HG03558 (cell line): ENCODE results near the gene ALDH1A1.

Source experiments
- ATAC-seq: cut with Tn5 transposase; IDR thresholded peaks from one replicate; pipeline ENCODE4 v1.9.1; 2021; ENCODE audit warnings: moderate number of reproducible peaks; ENCODE audit not compliant: unreplicated experiment; ENCODE audit errors: extremely low read depth

ALDH1A1 gene

DNA sequence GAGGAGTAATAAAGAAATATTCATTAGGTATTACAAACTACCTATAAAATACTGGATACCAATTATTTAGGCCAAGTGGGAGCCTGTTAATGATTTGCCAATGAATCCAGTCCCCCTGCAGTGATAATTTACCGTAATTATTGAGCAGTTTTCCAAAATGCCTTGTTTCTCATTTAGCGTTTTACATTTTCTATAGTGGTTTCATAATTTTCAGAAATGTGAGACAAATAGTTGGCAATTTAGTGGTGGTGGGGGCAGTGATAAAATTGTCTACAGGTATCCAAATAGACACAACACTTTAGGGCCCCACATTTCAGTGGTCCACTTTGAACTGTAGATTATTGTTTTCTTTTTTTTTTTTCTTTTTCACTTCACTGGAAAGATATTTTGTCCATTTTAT is 27.3 kb upstream of the ALDH1A1 start:
- ATAC-seq = no peak

DNA sequence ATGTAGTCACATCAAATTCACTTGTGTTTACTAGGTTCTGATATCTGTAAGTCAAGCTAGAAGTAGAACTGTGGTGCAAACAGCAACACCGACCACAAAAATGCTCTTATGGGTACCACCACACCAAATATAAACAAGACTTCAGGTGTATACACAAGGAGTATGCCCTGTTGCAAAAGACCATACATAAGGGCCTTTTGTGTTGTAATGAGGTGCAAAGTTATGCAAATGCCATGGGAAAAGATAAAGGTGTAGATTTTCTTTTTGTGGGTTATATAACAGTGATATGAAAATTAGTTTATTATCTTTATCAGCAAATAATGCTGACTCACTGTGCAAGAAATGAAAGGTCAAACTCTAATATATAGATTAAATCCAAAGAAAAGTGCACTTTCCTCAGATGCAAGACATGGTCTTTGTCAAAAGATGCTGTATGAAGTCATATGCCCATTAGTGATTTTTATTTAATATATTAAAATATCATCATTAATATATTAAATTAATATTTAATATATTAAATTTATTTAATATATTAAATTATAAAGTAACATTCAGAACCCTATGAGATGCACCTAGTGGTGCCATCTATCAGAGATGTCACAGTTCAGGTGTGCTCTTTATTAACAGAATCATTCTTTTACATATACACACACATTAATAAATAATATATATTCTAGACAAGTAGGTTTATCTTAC is 26.7 kb upstream of the ALDH1A1 start:
- ATAC-seq = no peak

DNA sequence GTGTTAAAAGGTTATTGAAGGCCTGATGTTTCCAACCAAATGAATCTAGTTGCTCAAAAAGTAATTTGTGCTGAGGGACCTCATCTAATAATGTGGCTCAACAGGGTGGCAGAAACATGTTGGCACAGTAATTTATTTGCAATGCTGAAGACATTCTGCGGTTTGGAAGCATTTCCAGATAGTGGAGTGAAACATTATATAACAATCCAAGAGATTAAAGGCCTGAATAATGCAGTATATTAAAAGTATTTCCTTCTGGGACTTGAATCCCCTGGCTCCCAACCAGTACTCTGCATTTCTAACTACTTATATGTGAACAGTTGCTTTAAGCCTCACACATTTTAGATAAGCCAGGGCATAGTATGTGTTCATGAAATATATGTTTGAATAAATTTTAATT is 25.9 kb upstream of the ALDH1A1 start:
- ATAC-seq = no peak

DNA sequence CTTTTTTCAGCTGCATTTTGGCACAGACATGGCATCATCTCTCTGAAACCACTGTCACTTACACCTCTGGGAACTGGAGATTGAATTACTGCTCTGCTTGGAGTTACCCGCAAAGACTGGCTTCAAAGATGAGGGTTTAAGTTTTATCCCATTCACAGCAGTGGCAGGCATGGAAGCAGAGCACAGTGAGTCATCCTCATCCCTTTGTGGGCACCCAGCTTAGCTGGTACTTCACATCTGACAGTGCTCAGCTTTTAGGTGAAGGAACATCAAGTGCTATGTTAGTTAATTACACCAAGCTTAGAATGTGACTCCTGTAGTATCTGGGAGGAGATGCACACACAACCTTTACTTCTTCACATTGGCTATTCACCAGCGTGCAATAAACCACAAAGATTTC is 24.8 kb upstream of the ALDH1A1 start:
- ATAC-seq = no peak

DNA sequence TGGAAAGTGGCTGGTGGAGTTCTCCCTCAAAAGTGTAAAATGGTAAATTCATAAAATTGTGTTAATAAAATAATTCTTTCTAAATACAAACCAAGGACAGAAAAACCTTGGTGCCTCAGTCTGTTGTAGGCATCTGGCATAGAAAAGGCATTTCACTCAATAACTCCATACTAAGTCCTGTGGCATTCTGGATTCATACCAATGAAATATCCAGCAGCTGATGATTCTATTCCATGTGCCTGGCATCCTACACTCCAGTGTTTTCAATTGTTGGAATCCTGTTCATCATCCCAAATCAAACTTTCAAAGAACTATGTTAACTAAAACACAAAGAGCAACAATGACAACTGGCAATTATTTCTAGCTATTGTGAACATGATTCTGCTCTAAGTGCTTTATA is 21.6 kb upstream of the ALDH1A1 start:
- ATAC-seq = no peak

DNA sequence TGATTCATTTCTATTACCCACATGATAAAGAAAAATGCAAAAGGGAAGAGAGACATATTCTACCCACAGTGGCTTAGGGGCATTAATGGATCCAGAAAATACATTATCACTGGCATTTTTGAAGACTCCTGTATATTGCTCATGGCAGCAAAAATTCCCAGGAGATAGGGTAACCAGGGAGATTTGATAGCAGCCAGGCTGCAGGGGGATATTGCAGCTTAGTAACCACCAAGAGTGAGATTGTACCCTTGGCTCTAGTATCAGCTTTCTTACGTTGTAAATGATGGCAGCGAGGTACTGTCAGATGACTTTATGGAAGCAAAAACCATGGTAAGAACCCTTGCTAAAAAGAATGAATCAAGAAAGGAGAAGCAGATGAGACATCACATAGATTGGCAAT is 19.8 kb upstream of the ALDH1A1 start:
- ATAC-seq = no peak

DNA sequence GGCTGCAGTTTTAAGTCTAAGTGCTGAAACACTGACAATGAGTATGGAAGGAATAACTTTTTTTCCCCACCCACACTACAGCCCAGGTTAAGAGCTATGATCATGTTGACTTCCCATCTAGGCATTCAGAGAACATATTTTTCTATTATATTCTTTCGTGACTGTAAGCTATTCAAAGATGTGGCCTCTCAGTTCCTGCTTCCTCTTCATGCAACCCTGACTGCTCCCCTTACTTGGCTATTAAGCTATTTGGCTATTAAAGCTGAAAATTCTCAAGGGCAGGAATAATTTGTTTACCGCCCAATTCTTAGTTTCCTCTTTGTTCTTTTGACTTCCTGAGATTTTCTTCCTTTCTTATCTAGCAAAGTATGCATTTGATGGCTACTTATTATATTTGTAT is 18.6 kb upstream of the ALDH1A1 start:
- no peak for ATAC-seq

DNA sequence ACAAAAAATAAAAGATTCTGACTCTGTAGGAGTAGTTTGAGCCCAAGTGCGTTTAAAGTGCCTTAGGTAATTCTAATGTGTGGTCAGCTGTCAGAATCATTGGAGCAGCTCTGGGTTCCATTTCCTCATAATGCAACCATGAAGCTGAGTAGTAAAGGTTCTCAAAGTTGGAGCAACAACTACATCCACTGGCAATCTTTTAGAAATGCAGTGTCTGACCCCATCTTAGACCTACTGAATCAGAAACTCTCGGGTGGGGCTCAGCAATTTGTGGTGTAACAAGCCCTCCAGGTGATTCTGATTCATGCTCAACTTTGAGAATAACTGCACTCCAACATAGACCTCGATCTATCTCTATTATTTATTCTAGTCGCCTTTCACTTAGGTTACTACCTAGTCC is 7.6 kb upstream of the ALDH1A1 start:
- ATAC-seq = no peak

DNA sequence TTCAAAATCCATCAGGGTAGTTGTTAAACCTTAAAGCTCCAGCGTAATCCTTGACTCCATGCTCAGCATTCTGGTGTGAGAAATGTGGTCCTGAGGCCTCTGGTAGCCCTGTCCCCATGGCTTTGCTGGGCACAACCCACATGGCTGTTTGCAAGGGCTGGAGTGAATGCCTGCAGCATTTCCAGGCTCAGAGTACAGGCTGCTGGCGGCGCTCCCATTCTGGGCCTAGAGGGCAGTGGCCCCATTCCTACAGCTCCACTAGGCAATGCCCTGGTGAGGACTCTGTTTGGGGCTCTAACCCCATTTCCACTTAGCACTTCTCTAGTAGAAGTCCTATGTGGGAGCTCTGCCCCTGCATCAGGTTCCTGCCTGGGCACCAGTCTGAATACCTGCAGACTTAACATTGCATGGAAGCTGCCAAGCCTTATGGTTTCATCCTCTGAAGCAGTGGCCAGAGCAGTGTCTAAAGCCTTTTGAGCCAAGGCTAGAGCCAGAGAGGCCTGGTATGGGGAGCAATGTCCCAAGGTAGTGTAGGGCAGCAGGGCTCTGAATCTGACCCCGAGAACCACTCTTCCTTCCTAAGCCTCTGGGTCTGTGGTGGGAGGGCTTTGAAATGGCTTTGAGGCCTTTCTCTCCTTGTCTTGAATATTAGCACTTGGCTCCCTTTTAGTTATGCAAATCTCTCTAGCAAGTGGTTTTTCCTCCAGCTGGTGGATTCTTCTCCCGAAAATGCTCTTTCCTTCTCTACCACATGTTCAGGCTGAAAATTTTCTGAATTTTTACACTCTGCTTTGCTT is 5.8 kb upstream of the ALDH1A1 start:
- no peak for ATAC-seq

DNA sequence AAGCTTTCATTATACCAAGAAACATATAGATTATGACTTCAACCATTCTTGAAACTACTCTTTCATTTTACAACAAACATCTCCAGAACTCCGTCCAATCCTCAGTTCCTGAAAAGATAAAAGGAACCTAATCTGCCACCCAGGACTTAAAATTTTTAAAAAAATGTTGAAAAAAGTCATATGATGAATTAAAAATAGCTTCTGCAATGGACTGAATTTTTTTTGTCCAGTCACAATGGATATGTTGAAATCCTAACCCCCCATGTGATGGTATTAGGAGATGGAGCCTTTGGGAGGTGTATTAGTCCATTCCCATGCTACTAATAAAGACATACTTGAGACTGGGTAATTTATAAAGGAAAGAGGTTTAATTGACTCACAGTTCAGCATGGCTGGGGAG is 2.7 kb upstream of the ALDH1A1 start:
- ATAC-seq = no peak

DNA sequence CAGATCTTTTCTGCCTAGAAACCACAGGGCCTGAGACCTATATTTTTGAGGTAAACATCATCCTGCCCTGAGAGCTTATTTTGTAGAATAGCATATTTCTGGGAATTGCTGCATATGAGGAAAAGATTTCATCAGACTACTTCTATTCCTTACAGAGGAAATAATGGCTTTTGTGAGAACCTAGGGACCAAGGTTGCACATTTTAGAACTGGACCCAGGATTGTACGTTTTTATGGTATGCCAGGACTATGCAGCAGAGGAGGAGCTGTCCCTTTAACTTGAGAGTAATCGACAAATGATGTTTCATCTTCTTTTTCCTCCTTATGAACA is 2.2 kb upstream of the ALDH1A1 start:
- no peak for ATAC-seq

DNA sequence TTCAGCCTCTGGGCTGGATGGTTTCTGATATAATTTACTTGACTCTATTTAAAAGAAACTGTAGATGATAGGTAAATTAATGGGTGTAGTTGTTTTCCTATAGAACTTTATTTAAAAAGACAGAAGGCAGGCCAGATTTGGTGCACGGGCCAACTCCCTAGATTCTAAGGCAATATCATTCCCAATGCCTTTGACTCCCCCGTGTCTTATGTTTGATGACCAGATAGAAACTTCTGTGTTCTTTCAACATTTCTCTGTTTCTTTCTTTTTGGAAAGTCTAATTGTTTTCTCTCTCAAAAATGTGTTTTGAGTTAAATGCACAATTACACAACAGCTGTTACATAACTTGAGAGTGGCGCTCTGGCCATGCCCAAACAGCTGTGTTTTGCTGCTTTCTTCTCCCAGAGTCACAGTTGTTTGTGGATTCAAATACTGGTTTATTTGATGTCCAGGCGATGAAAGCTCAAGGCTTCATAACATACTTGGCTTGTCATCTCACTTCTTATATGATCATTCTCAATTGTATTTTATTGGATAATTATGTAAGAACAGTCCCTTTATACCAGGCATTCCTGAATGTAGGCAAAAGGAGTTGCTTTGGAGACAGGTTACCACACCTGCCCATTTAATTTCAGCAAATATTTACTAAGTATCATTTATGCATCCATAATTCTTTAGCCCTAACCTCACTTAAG is 1.7 kb upstream of the ALDH1A1 start:
- ATAC-seq = no peak

DNA sequence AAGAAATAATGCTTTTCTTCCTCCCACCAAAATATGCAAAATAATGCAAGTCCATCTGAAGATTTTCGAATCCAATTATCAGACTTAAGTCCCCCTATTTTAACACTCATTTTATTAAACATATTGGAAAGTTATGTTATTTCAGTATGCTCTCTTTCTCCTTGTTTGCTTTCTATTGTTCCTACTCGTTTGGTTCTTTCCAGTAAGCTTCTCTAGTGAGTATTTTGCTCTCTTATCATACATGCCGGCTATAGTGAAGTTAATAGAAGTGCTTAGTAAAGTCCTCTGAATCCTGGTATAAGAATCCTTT is 517 bp downstream of the ALDH1A1 start:
- no peak for ATAC-seq

DNA sequence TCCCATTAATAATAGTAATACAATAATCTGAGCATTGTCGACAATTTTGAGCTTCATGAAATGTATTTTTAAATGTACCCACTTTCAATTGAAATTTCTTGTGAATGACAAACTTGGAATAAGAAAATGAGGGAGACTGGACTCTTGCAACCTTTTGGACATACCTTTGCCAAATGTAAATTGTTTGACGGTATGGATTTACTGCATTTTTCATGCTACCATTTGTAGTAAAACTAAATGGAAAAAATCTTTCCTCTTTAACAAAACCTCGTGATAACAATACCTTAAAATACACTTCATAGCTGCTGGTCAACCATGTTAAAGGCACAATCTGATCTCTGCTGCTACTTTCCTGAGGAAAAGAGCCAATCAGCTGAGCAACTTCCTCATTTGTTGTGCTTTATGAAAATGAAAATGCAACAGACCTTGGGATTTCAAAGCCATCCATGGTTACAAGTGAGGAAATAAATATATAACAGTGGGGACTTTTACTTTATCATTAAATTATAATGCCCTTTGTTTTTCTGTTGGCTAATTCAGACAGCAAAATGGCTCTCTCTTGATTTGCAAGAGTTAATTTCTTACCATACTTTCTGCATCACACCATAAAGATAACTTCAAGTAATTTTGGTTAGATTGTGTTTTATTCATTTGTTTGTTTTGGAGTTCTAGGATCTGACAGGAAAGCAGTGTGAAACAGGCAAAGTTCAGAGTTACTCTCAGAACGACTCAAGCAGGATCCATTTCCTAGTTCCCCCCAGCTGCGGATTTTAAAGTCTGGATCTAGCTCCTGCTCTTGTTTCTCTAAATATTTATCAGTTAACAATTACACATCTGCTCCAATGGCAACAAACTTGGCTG is 1.1 kb downstream of the ALDH1A1 start:
- ATAC-seq = no peak

DNA sequence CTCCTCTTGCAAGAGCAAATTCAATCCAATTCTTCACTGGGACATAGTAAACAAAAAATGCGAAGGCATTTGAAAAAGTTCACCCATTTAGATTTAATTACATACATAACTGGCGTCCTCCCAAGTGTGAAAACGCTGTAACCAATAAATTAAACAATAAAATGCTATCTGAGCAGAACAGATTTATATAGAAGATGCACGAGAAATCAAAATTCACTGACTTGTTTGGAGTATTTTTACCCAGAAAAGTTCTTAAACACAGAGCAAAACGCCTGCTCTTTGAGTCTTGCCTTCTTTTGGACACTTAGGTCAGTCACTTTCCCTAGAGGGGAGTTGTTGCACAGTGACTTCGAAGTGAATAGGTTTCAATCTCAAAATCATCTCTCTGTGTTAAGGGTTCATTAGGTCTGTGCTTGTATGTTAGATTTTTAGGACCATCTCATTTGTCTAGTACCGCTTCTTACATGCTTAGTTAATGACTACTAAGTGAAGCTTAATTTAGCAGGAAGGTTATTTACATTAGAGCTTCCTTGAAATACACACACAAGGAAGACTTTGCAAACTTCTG is 1.9 kb downstream of the ALDH1A1 start:
- no peak for ATAC-seq

DNA sequence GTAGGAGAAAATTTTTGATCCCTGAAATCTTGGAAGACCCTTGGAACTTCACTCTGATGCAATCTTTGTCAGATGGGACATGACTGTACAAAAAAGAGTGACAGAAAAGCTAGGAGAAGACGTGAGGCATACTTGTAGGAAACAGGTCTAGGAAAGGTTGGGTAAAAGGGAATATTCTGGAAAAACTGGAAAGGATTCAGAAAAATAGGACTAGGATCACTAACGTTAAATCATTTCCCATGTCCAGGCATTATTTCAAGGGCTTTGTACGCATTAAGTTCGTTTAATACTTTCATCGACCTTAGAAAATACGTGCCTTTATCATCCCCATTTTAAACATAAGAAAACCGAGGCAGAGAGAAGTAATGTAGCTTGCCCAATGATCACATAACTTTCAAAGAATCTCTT is 2.9 kb downstream of the ALDH1A1 start:
- ATAC-seq = no peak

DNA sequence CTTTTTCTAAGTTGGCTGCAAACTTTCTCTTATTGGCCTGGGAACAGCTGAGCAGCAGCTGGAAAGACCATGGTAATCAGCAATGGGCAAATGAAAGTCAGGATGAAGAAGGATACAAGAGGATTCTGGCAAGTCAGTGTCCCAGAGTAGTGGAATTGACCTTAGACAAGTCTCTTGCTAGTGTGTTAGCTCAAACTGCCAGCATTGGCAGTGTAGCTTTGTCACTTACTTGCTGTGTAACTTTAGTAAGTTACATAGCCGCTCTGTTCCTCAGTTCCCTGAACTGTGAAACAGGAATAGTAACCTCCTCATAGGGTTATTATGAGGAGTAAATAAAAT is 3.6 kb downstream of the ALDH1A1 start:
- ATAC-seq = no peak

DNA sequence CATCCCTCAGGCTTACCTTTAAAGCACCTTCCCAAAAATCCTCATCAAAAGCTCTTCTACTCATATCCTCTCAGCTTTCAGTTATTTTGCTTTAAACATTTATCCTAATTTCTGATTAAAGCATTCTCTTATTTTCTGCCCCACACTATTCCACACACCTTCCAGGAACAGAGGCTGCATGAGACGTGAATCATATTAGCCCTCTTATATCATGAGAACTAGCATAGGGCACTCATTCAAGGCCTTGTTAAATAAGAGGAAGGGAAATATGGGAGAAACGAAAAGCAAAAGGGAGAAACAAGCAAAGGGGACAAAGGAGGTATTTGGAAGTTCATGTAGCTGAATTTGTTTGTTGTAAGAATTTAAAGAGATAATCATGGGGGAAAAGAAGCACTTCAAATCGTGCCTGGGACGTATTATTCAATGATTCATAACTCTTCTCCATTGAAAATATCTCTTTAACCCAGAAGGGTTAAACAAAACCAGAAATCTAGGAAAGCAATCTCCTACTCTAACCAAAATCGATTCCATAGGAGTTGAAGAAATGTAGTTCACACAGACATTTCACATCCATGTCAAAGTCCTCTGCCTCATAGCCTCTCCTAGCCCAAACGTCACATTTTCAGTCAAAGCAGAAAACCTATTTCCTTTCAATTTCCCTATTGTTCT is 4.1 kb downstream of the ALDH1A1 start:
- no peak for ATAC-seq

DNA sequence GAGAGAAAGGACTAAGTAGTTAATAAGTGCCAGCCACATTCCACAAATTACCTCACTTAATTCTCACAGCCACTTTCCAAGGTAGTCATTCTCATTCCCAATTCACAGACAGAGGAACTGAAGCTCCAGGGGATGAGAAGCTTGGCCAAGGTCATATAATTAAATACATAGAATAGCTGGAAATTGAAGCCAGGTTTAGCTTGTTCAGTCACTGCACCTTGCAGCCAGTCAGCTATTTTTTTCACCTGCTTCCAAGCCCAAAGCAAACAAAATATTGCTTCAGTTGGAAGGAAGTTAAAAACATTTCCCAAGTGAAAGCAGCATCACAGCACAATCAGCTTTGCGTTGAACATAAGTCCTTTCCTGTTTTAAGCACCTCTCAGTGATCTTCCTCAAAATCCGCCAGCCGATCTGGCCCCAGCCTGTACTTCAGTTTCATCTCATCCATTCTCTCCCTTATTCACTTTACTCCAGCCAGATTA is 4.8 kb downstream of the ALDH1A1 start:
- no peak for ATAC-seq

DNA sequence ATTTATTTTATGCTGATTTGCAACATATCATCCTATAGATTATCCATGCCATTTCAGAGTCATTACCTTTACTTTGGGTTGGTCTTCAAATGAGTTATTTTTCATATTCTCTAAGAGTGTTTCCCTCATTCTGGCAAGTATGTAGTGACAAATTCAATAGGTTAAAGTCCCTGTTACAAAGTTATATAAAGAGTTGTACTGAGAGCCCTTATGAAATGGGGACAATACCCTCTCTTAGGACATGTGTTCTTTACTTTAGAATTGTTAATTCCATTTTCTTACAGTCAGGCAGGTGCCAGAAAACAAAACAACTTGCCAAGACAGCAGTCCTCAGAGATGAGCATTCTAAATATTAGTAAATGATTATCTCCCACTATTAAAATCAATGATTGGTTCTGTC is 6.0 kb downstream of the ALDH1A1 start:
- ATAC-seq = no peak
